OCI-LY1 (cell line): ENCODE data around the gene C12orf56.

Experiments
- H2AFZ ChIP-seq: fragments of 200-600 bp; sonication (generic), shearing (Covaris generic); 2 replicates; pipeline ENCODE4 v1.6.0; 2014; ENCODE audit warnings: antibody characterized with exemption, mild to moderate bottlenecking, low read length
- H3F3A ChIP-seq: fragments of 200-600 bp; sonication (generic), shearing (Covaris generic); 2 replicates; pipeline ENCODE4 v1.6.0; 2014; ENCODE audit warnings: mild to moderate bottlenecking, antibody characterized with exemption, low read length, moderate library complexity; ENCODE audit not compliant: insufficient read depth
- H3K27ac ChIP-seq: fragments of 200-600 bp; sonication (generic); 2 replicates; pipeline ENCODE4 v1.5.1; 2014; ENCODE audit warnings: low read length, mixed run types, mild to moderate bottlenecking, low read depth; ENCODE audit not compliant: poor library complexity, severe bottlenecking
- H3K27me3 ChIP-seq: fragments of 200-600 bp; sonication (generic); 2 replicates; pipeline ENCODE4 v1.6.0; 2014; ENCODE audit warnings: antibody characterized with exemption, mild to moderate bottlenecking, low read length, moderate library complexity; ENCODE audit not compliant: insufficient read depth
- H3K36me3 ChIP-seq: fragments of 200-600 bp; sonication (generic); 2 replicates; pipeline ENCODE4 v1.6.1; 2014; ENCODE audit warnings: mild to moderate bottlenecking, antibody characterized with exemption, low read length, moderate library complexity, mixed read lengths; ENCODE audit not compliant: insufficient read depth
- H3K4me1 ChIP-seq: fragments of 200-600 bp; sonication (generic); 2 replicates; pipeline ENCODE4 v1.5.1; 2014; ENCODE audit warnings: mild to moderate bottlenecking, low read length, moderate library complexity; ENCODE audit not compliant: insufficient read depth, severe bottlenecking
- H3K4me2 ChIP-seq: fragments of 200-600 bp; sonication (generic), shearing (Covaris generic); 2 replicates; pipeline ENCODE4 v1.6.1; 2014; ENCODE audit warnings: low read length
- H3K4me3 ChIP-seq: fragments of 200-600 bp; sonication (generic); 2 replicates; pipeline ENCODE4 v1.5.1; 2014; ENCODE audit warnings: low read length, low read depth, mild to moderate bottlenecking, mixed read lengths; ENCODE audit not compliant: poor library complexity, severe bottlenecking
- H3K79me2 ChIP-seq: fragments of 200-600 bp; shearing (Covaris generic); 2 replicates; pipeline ENCODE4 v1.6.1; 2016; ENCODE audit warnings: mixed run types, low read length, mixed read lengths; ENCODE audit not compliant: insufficient read depth
- H3K9ac ChIP-seq: fragments of 200-600 bp; sonication (generic), shearing (Covaris generic); 2 replicates; pipeline ENCODE4 v1.6.1; 2014; ENCODE audit warnings: mild to moderate bottlenecking, low read length, mixed read lengths
- H3K9me2 ChIP-seq: fragments of 200-600 bp; sonication (generic), shearing (Covaris generic); 2 replicates; pipeline ENCODE4 v1.6.1; 2014; ENCODE audit warnings: low read depth, mild to moderate bottlenecking, low read length, mixed read lengths
- H3K9me3 ChIP-seq: fragments of 200-600 bp; shearing (Covaris generic); 2 replicates; pipeline ENCODE4 v1.6.1; 2014; ENCODE audit warnings: low read length, mixed read lengths
- H4K20me1 ChIP-seq: fragments of 200-600 bp; sonication (generic), shearing (Covaris generic); 2 replicates; pipeline ENCODE4 v1.6.0; 2016; ENCODE audit warnings: mild to moderate bottlenecking, low read length; ENCODE audit not compliant: insufficient read depth
- EZH2 ChIP-seq: fragments of 200-600 bp; sonication (generic), shearing (Covaris generic); IDR thresholded peaks from 2 replicates; pipeline ENCODE4 v1.8.0; 2017; ENCODE audit warnings: borderline replicate concordance, mixed run types, mild to moderate bottlenecking, antibody characterized with exemption, low read length, moderate library complexity, mixed read lengths
- TF ChIP-seq, protein P1 (sequence below): fragments of 200-600 bp; sonication (generic), shearing (Covaris generic); IDR thresholded peaks from 2 replicates; pipeline ENCODE4 v1.5.1; 2017; ENCODE audit warnings: mild to moderate bottlenecking, antibody characterized with exemption, low read length, moderate library complexity, mixed read lengths

The C12orf56 gene

DNA sequence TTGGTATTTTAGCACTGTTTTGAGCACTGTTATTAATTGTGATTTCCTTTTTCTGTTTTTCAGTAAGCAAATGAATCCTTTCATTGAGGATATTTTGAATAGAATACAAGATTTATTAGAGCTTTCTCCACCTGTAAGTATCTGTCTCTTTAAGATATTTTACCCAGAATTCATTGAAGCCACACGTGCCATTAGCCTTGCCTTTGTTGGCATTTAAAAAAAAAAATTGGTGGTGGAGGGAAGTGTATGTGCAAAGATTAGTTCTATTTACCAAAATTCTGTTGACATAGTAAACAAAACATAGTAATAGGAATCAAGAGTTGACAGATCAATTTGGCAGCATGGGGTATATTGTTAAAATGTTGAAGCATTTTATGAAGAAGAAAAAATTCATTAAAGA is 37.4 kb upstream of the C12orf56 start:
- Histone ChIP-seq H3K27me3 (no peaks in the 10 kb centered on the region), H3K27ac (no peak overlapping the region), H3K4me2 (no peak overlapping the region), H3K9me3 (no peaks in the 10 kb centered on the region), H4K20me1 (no peaks in the 10 kb centered on the region), H3K36me3 (peaks cover 94% of the 10 kb centered on the region), H3K9me2 (no peaks in the 10 kb centered on the region), H3K79me2 (no peaks in the 10 kb centered on the region), H3K4me3 (no peak overlapping the region), H2AFZ (no peak overlapping the region), H3K4me1 (no peaks in the 10 kb centered on the region), H3K9ac (no peak overlapping the region), H3F3A (no peaks in the 10 kb centered on the region)
- TF ChIP-seq, protein P1, sequence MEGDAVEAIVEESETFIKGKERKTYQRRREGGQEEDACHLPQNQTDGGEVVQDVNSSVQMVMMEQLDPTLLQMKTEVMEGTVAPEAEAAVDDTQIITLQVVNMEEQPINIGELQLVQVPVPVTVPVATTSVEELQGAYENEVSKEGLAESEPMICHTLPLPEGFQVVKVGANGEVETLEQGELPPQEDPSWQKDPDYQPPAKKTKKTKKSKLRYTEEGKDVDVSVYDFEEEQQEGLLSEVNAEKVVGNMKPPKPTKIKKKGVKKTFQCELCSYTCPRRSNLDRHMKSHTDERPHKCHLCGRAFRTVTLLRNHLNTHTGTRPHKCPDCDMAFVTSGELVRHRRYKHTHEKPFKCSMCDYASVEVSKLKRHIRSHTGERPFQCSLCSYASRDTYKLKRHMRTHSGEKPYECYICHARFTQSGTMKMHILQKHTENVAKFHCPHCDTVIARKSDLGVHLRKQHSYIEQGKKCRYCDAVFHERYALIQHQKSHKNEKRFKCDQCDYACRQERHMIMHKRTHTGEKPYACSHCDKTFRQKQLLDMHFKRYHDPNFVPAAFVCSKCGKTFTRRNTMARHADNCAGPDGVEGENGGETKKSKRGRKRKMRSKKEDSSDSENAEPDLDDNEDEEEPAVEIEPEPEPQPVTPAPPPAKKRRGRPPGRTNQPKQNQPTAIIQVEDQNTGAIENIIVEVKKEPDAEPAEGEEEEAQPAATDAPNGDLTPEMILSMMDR: no peak
- no peak for TF ChIP-seq EZH2

DNA sequence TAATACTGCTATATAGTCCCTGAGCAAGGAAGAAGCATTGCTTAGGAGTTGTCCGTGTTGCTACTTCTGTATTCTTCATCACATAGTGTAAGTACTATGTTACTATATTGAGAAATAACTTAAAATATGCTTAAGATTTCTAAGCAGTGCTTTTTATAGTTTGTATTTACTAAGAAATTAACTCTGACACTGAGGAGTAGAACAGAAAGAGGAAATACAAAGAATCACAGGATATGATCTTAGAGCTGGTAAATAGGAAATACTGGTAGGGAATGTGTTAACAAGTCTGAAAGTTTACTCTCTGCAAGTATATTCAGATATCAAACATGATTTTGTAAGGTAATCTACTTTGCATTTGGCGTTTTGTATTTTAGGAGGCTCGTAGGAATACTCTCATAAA is 29.1 kb upstream of the C12orf56 start:
- Histone ChIP-seq H3K9me2 (no peaks in the 10 kb centered on the region), H3F3A (no peaks in the 10 kb centered on the region), H4K20me1 (no peaks in the 10 kb centered on the region), H3K27ac (no peak overlapping the region), H3K4me2 (no peak overlapping the region), H2AFZ (no peak overlapping the region), H3K27me3 (no peaks in the 10 kb centered on the region), H3K4me1 (no peaks in the 10 kb centered on the region), H3K4me3 (no peak overlapping the region), H3K36me3 (peaks cover 96% of the 10 kb centered on the region), H3K79me2 (no peaks in the 10 kb centered on the region), H3K9me3 (no peaks in the 10 kb centered on the region), H3K9ac (no peak overlapping the region)
- TF ChIP-seq, protein P1: no peak
- TF ChIP-seq EZH2: no peak

DNA sequence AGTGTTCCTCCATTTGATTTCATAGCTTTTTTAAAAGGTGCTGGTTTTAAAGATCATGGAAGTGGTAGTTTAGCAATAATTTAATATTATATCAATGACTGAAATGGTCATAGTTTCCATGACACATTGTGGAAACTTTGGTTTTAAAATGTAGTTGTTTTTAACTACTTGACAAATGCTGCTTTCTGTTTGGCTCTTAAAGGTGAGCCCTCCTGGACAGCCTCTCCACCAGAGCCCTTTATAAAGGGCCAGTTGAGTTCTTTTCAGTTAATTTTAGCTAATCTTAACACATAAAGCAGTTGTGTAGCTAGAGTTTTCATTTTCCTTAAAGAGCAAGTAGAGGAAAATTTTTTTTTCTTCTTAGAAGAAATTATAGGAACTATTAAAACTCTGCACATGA is 27.7 kb upstream of the C12orf56 start:
- no peaks in the 10 kb centered on the region for H3K79me2 ChIP-seq
- no peak overlapping the region for H3K4me2 ChIP-seq
- no peaks in the 10 kb centered on the region for H3K27me3 ChIP-seq
- H2AFZ ChIP-seq: no peak overlapping the region
- no peaks in the 10 kb centered on the region for H3F3A ChIP-seq
- TF ChIP-seq EZH2: no peak
- TF ChIP-seq, protein P1: no peak
- H3K36me3 ChIP-seq: peaks cover 96% of the 10 kb centered on the region
- H3K9me2 ChIP-seq: no peaks in the 10 kb centered on the region
- no peak overlapping the region for H3K27ac ChIP-seq
- H3K9me3 ChIP-seq: no peaks in the 10 kb centered on the region
- H3K4me3 ChIP-seq: no peak overlapping the region
- no peak overlapping the region for H3K9ac ChIP-seq
- no peaks in the 10 kb centered on the region for H4K20me1 ChIP-seq
- no peaks in the 10 kb centered on the region for H3K4me1 ChIP-seq
